Suppressor macrophage (primary cell): ENCODE data around the gene ATP5F1C.
"Not testable (repeated sequence)": the region's sequence is repeated elsewhere in the genome, so short reads cannot be mapped to it uniquely, and the experiment has no call there.

Experiments used
- DNase-seq, 4 experiments: peaks; one replicate each; pipeline ENCODE4 v3.0.0-alpha.2; 2020 to 2022

The ATP5F1C gene

GRCh38 chr10:7794251-7795026 lies 6.5 kb downstream of the ATP5F1C start:
- DNase-seq = peak in 1 of 4 experiments; percentile 18

GRCh38 chr10:7795605-7796004 lies 7.6 kb downstream of the ATP5F1C start:
- DNase-seq = no peak

DNA sequence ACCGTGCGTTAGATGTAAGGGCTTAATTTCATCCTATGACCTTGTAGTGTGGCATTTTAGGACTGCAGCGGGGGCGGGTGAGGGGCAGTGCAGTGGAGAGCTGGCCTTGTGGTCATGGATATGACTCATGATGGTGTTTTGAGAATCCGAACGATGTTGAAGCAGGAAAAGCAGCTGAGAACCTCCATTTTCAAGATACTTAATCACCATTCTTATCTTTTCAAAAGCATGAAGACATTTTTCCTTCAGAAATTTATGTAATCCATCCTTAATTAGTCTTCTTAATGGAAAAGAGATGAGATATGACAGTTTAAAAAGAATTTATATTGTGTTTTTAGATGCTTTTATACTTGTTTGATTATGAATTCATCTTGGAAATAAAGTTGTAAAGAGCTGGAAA lies 9.6 kb downstream of the ATP5F1C start:
- peak; percentile 13 to 42 (median 38) for DNase-seq

DNA sequence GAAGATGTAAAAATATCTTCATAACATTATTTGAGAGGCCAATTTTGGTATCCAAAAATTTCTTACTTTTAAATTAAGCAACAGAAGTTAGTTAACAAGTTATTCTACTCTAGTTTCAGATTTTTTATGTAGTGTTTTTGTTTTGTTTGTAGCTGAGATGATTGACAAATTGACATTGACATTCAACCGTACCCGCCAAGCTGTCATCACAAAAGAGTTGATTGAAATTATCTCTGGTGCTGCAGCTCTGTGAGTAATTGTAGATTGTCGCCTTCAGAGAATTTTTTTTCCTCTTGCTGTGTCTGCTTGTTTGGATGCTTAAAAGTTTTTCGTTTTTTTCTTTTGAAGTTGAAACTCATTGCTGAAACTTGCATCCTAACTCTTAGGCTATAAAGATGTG lies 14.6 kb downstream of the ATP5F1C start:
- no peak for DNase-seq

DNA sequence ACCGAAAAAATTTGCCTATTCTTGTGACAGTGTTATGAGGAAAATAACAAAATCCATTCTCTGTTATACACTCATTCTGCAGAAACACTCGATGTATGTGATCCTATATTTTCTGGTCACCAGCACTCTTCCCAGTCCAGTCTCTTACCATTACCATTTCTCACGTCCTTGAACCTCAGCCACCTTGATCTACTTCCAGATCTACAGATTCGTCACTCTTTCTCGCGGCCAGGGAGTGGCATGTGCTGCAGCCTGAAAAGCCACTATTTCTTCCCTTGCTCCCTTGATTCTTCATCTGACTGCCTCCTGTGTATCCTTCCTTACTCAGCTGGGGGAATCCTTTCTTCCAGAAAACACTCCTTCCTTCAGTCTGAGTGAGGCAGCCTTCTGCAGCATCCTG lies 16.2 kb downstream of the ATP5F1C start:
- DNase-seq = no peak

DNA sequence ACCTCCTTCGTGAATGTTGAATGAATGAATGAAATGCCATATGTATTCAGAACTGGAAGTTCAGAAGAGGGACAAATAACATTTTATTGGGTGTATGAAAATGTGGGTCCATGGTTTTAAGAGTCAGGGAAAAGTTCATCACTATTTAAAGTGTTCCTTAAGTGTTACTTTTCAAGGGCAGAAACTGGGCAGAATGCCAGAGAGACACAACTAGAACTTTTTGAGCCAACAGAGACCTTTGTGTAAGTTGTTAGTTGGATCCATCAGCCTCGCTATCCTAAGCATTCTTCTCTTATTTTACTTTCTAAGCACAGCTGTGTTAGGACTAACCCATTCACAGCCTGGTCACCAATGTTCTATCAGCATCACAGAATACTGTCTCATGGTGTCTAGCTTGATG lies 16.8 kb downstream of the ATP5F1C start:
- DNase-seq = no peak

DNA sequence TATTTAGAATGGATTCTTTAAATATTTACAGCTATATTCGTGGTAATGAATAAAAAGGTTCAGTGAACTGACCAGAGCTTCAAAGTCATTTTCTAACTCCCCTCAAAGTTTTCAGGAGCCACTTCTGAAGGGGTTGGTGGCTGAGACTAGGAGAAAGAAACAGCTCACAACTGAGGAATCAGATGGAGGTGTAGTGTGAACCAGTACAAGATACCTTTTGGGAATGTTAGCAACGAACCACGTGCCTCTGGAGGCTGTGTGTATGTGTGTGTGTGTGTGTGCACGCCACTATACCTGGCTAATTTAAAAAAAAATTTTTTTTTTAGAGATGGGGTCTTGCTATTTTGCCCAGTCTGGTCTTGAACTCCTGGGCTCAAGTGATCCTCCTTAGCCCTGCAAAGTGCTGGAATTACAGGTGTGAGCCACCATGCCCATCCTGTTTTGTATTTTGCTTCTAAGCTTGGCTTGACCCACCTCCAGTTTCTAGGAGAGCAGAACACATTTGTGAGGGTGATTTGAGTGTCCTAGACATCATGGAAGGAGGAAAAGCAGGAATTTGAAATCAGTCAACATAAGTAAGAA lies 20.8 kb downstream of the ATP5F1C start:
- DNase-seq = no peak

DNA sequence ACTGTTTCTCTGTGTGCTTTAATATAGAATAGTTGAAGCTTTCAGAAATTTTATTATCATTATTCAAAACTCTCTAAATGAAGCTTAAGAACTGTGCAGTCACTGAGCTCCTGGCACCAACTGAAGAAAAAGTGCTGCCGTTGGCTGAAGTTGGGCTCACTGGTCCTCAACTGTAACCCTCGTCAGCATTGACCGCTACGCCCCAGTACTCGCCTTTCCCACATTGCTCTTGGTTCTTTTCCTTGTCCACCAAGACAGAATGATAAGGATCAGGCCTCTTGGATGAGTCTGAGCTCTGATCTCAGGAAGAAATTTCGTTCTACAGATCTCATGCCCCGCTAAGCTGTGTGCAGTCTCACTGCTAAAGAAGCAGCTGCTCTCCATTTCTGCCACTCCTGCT lies 22.5 kb downstream of the ATP5F1C start:
- DNase-seq = no peak

- DNase-seq = no peak
Observed at GRCh38 chr10:7811000-7811399, 23.0 kb downstream of the ATP5F1C start.

- not testable (repeated sequence) for DNase-seq
Observed at GRCh38 chr10:7811743-7812142, 23.8 kb downstream of the ATP5F1C start.

DNA sequence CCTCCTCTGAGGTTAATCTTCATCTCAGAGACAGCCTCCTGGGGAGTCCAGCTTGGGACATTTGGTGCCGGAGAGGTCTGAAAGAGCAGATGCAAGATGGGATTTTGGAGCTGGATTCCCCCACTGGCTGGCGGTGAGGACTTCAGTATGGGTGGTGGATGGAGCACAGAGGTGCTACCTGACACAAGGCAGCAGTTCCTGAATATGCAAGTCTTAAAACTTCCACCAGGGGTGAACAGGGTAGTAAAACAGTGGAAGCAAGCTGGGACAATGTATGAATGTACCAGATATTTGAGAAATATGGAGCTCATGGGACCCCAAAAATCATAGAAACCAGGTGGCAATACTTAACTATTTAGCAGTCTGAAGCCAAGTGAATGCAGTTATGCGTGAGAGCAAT lies 25.5 kb downstream of the ATP5F1C start:
- no peak for DNase-seq

DNA sequence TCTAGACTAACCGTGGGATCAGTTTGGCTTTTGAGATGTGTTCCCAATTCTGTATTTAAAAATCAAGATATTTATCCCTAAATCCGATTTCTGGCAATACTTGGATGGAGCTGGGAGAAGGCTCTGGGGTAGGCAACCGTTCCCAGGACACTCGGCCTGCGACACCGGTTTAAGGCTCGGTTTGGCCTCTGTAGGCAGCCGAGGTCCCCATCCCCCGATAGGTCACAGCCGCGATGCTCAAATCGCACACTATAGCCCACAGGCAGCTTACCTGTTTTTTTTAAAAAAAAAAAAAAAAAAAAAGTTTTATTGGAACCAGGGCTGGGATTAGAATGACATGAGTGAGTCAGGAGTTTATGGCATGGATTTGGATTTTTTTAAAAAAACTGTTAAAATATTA lies 29.6 kb downstream of the ATP5F1C start:
- no peak for DNase-seq

DNA sequence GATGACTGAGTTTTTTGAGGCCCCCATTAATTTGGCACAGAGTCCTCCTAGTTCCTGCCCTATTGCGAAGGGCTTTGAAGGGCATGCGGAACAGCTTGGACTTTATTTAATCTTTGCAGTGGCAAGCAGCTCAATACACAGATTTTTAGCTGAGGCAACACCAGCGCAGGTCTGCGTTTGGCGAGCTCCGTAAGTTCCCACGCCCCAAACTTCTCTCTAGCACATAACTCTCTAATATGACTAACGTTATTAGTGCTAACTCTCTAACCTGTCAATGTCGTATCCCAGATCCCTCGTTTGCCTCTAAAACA lies 30.0 kb downstream of the ATP5F1C start:
- DNase-seq = no peak

DNA sequence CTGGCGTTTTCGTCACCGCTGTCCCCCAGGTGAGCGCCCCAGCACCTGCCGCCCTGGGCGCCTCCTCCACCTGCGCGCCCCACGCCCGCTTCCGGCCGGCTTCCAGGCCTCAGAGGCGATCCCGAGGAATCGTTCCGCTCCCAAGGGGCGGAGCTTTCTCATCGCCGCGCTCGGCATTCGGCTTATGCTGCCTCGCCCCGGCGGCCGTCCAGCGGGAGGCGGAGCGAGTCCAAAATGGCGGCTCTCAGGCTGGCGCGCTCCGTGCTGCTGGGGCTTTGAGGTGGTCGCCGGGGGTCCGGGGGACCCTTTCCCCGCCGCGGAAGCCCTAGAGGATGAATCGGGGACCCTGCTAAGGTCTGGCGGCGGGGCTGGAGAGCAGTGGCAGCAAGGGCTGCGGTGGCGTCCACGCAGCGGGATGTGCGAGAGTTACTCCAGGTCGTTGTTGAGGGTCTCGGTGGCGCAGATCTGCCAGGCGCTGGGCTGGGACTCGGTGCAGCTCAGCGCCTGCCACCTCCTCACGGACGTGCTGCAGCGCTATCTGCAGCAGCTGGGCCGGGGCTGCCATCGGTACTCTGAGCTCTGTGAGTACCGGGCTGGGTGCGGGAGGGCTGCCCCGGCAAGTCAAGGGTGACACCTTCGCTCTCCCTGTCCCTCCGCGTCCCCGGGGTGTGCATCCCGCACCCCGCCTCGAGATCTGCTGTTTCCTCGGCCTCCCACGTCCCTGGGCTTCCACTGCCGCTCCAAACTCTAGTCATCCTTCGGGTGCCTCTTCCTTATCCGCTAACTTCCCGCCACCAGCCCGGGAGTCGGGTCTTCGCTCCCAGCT lies 30.5 kb downstream of the ATP5F1C start, which contains the start of gene TAF3:
TSS of gene TAF3 (plus strand) at position 211 of the 826 bp plus-strand sequence. CDS start at position 416, 205 bp downstream.
- DNase-seq = peak; percentile 92 to 96 (median 94)

GRCh38 chr10:7819121-7819460 lies 31.1 kb downstream of the ATP5F1C start:
- DNase-seq = peak; percentile 53 to 63 (median 59)

GRCh38 chr10:7824251-7824650 lies 36.3 kb downstream of the ATP5F1C start:
- DNase-seq = no peak

- DNase-seq = no peak
Observed at GRCh38 chr10:7826971-7827370, 39.0 kb downstream of the ATP5F1C start.

DNA sequence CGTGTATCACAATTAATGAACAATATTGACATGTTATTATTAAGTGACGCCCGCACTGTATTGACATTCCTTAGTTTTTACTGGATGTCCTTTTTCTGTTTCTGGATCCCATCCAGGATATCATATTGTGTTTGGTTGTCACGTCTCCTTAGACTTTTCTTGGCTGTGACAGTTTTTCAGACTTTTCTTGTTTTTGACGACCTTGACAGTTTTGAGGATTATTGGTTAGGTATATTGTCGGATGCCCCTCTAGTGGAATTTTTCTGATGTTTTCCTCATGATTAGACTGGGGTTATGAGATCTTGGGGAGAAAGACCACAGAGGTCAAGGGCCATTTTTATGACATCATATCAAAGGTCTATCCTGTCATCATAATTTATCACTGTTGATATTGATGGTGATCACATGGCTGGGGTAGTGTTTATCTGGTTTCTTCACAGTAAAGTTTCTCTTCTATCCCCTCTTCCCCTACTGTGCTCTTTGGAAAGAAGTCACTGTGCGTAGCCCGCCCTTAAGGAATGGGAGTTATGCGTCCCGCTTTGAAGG lies 41.4 kb downstream of the ATP5F1C start:
- DNase-seq = no peak

- no peak for DNase-seq
Observed at GRCh38 chr10:7832060-7832459, 44.1 kb downstream of the ATP5F1C start.

GRCh38 chr10:7833210-7833609 lies 45.2 kb downstream of the ATP5F1C start:
- DNase-seq = no peak

DNA sequence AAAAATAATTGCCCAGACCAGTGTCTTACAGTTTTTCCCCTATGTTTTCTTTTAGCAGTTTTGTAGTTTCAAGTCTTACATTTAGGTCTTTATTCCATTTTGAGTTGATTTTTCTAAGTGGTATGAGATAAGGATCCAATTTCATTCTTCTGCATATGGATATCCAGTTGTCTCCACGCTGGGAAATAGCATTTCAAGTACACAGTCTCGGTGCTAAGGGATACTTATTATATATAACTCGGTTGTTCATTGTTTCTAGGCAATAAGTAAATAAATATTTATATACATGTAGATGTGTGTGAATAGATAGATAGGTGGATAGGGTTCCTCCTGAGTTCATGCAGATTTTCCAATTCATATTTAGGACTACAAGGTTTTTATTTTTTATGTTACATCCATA lies 46.3 kb downstream of the ATP5F1C start:
- no peak for DNase-seq

GRCh38 chr10:7836571-7836970 lies 48.6 kb downstream of the ATP5F1C start:
- no peak for DNase-seq

- no peak for DNase-seq
Observed at GRCh38 chr10:7846591-7846990, 58.6 kb downstream of the ATP5F1C start.
